GM12892 (cell line): ENCODE results near the gene TTC39A.

Experiments
- POLR2A ChIP-seq: IDR thresholded peaks from 2 replicates; pipeline ENCODE4 v1.6.1; 2011; ENCODE audit warnings: low read depth, low read length, control low read depth
- POLR2AphosphoS5 ChIP-seq: IDR thresholded peaks from 2 replicates; pipeline ENCODE4 v1.6.1; 2011; ENCODE audit warnings: low read depth, low read length, control low read depth
- TAF1 ChIP-seq: IDR thresholded peaks from 2 replicates; pipeline ENCODE4 v1.6.1; 2011; ENCODE audit warnings: low read depth, mild to moderate bottlenecking, control low read depth, low read length, borderline replicate concordance

DNA sequence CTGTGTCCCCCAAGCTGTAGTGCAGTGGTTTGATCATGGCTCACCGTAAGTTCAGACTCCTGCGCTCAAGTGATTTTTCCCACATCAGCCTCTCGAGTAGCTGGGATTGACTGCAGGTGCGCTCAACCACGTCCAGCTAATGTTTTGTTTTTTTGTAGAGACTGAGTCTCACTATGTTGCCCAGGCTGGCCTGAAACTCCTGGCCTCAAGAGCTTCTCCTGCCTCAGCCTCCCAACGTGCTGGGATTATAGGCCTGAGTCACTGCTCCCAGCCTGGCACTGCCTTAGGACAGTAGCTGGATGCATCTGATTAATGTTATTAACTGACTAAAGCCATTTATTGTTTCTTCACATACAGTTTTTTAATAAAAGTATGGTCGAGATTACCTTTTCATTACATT, 54.1 kb downstream of the TTC39A start:
- TF ChIP-seq TAF1 (no peak), POLR2AphosphoS5 (no peak), POLR2A (no peak)
